HG03025 (cell line): ENCODE measurements around the gene SNRNP70.
A peak's percentile ranks its signal among the peaks of the same experiment; 100 is the strongest.
"Not testable (repeated sequence)": the region's sequence is repeated elsewhere in the genome, so short reads cannot be mapped to it uniquely, and the experiment has no call there.

Experiments used
- ATAC-seq: cut with Tn5 transposase; IDR thresholded peaks from one replicate; pipeline ENCODE4 v1.9.1; 2021; ENCODE audit warnings: mild to moderate bottlenecking, moderate library complexity; ENCODE audit not compliant: unreplicated experiment, low FRiP score

The SNRNP70 gene

GRCh38 chr19:49085020-49085867 lies at the start of gene SNRNP70:
TSS of gene SNRNP70 (plus strand) at chr19:49085451. CDS start at chr19:49086415, 964 bp downstream.
- peak; percentile 86 for ATAC-seq

GRCh38 chr19:49036815-49037214 lies 48.4 kb upstream of the SNRNP70 start, which contains the start of gene CGB1:
TSS of gene CGB1 (minus strand) at chr19:49036895. CDS start at chr19:49036711, 184 bp downstream.
- ATAC-seq = not testable (repeated sequence)

- ATAC-seq = not testable (repeated sequence)
Measured at GRCh38 chr19:49038111-49038510, 47.1 kb upstream of the SNRNP70 start.

GRCh38 chr19:49038557-49039276 lies 46.5 kb upstream of the SNRNP70 start:
- not testable (repeated sequence) for ATAC-seq

GRCh38 chr19:49039736-49040135 lies 45.5 kb upstream of the SNRNP70 start:
- not testable (repeated sequence) for ATAC-seq

- ATAC-seq = no peak
Measured at GRCh38 chr19:49042177-49042576, 43.1 kb upstream of the SNRNP70 start.

- not testable (repeated sequence) for ATAC-seq
Measured at GRCh38 chr19:49042666-49043065, 42.6 kb upstream of the SNRNP70 start.

- ATAC-seq = not testable (repeated sequence)
Measured at GRCh38 chr19:49043548-49043947, 41.7 kb upstream of the SNRNP70 start, which contains the start of gene CGB5. TSS of gene CGB5 (plus strand) at chr19:49043848. CDS start at chr19:49044210, 362 bp downstream.

- ATAC-seq = not testable (repeated sequence)
Measured at GRCh38 chr19:49049011-49049410, 36.2 kb upstream of the SNRNP70 start, which contains the start of gene CGB8. TSS of gene CGB8 (minus strand) at chr19:49049111. CDS start at chr19:49048739, 372 bp downstream.

- not testable (repeated sequence) for ATAC-seq
Measured at GRCh38 chr19:49049834-49050233, 35.4 kb upstream of the SNRNP70 start.

GRCh38 chr19:49050376-49051033 lies 34.7 kb upstream of the SNRNP70 start:
- ATAC-seq = not testable (repeated sequence)

- ATAC-seq = no peak
Measured at GRCh38 chr19:49056101-49056901, 28.9 kb upstream of the SNRNP70 start.

- not testable (repeated sequence) for ATAC-seq
Measured at GRCh38 chr19:49056902-49057596, 28.2 kb upstream of the SNRNP70 start.

GRCh38 chr19:49057636-49058234 lies 27.5 kb upstream of the SNRNP70 start, which contains the start of gene CGB7:
TSS of gene CGB7 (minus strand) at chr19:49057749. CDS start at chr19:49055375, 2,374 bp downstream.
- no peak for ATAC-seq

GRCh38 chr19:49058562-49058961 lies 26.7 kb upstream of the SNRNP70 start:
- ATAC-seq = no peak

GRCh38 chr19:49059053-49059452 lies 26.2 kb upstream of the SNRNP70 start:
- no peak for ATAC-seq

GRCh38 chr19:49061000-49061399 lies 24.3 kb upstream of the SNRNP70 start:
- no peak for ATAC-seq

GRCh38 chr19:49061445-49061844 lies 23.8 kb upstream of the SNRNP70 start:
- ATAC-seq = no peak
